Ammon's horn (tissue), 1 donor: ENCODE measurements around the gene CD101.

ENCODE experiments used
- DNase-seq: peaks from one replicate; pipeline ENCODE4 v3.0.0-alpha.2; 2016; ENCODE audit warnings: low spot score

The CD101 gene

GRCh38 chr1:116984406-116985160 is 17.0 kb upstream of the CD101 start:
- DNase-seq = no peak

GRCh38 chr1:116986421-116987255 is 14.9 kb upstream of the CD101 start:
- DNase-seq = no peak

- DNase-seq = no peak
Measured at GRCh38 chr1:116987256-116987555, 14.4 kb upstream of the CD101 start.

- no peak for DNase-seq
Measured at GRCh38 chr1:116988248-116988647, 13.3 kb upstream of the CD101 start.

GRCh38 chr1:116988908-116989307 is 12.7 kb upstream of the CD101 start:
- DNase-seq = no peak

GRCh38 chr1:116989835-116990234 is 11.7 kb upstream of the CD101 start:
- no peak for DNase-seq

- peak; percentile 25 for DNase-seq
Measured at GRCh38 chr1:116990612-116991151, 10.9 kb upstream of the CD101 start.

GRCh38 chr1:116991171-116991845 is 10.3 kb upstream of the CD101 start:
- DNase-seq = no peak

- no peak for DNase-seq
Measured at GRCh38 chr1:116991918-116992317, 9.6 kb upstream of the CD101 start.

- no peak for DNase-seq
Measured at GRCh38 chr1:116993286-116993685, 8.3 kb upstream of the CD101 start.

GRCh38 chr1:116994411-116994810 is 7.1 kb upstream of the CD101 start:
- DNase-seq = no peak

GRCh38 chr1:116997066-116997465 is 4.5 kb upstream of the CD101 start:
- DNase-seq = no peak

- no peak for DNase-seq
Measured at GRCh38 chr1:116997636-116998035, 3.9 kb upstream of the CD101 start.

GRCh38 chr1:116999596-116999995 is 2.0 kb upstream of the CD101 start:
- no peak for DNase-seq

- no peak for DNase-seq
Measured at GRCh38 chr1:117000142-117000541, 1.4 kb upstream of the CD101 start.

GRCh38 chr1:117003223-117003875 is 1.8 kb downstream of the CD101 start:
- DNase-seq = no peak

GRCh38 chr1:117007719-117008013 is 6.1 kb downstream of the CD101 start:
- DNase-seq = no peak

GRCh38 chr1:117008656-117009055 is 7.1 kb downstream of the CD101 start:
- no peak for DNase-seq

GRCh38 chr1:117009132-117009531 is 7.6 kb downstream of the CD101 start:
- DNase-seq = no peak

- no peak for DNase-seq
Measured at GRCh38 chr1:117010310-117010969, 8.9 kb downstream of the CD101 start.

- no peak for DNase-seq
Measured at GRCh38 chr1:117011334-117011733, 9.8 kb downstream of the CD101 start.

GRCh38 chr1:117013309-117013858 is 11.8 kb downstream of the CD101 start:
- DNase-seq = no peak
